Measurements from ENCODE around the gene CCNQ.

Gene CCNQ

GRCh38 chrX:153637121-153638040, 38.4 kb upstream of the CCNQ start:
- DNase-seq, result no peak

- DNase-seq, result no peak
These were observed 37.8 kb upstream of the CCNQ start for GRCh38 chrX:153636716-153637115.

GRCh38 chrX:153635788-153636668, 37.1 kb upstream of the CCNQ start:
- peak; percentile 47 for DNase-seq

- no peak for DNase-seq
These were observed 36.4 kb upstream of the CCNQ start for GRCh38 chrX:153635388-153635787.

- no peak for DNase-seq
These were observed 35.9 kb upstream of the CCNQ start for GRCh38 chrX:153634832-153635231.

GRCh38 chrX:153634236-153634635, 35.3 kb upstream of the CCNQ start:
- DNase-seq, result no peak

- no peak for DNase-seq
These were observed 34.8 kb upstream of the CCNQ start for GRCh38 chrX:153633607-153634180.

GRCh38 chrX:153633048-153633447, 34.1 kb upstream of the CCNQ start:
- DNase-seq, result no peak

- DNase-seq, result no peak
These were observed 33.6 kb upstream of the CCNQ start for GRCh38 chrX:153632595-153632946.

GRCh38 chrX:153631907-153632594, 33.1 kb upstream of the CCNQ start:
- no peak for DNase-seq

GRCh38 chrX:153631346-153631745, 32.4 kb upstream of the CCNQ start:
- no peak for DNase-seq

- DNase-seq, result no peak
These were observed 29.7 kb upstream of the CCNQ start for GRCh38 chrX:153628665-153629064.

GRCh38 chrX:153628129-153628528, 29.2 kb upstream of the CCNQ start:
- DNase-seq, result no peak

- no peak for DNase-seq
These were observed 28.8 kb upstream of the CCNQ start for GRCh38 chrX:153627675-153628111.

- no peak for DNase-seq
These were observed 28.1 kb upstream of the CCNQ start for GRCh38 chrX:153626863-153627674.

GRCh38 chrX:153626025-153626633, 27.2 kb upstream of the CCNQ start:
- DNase-seq, result no peak

- DNase-seq, result no peak
These were observed 26.5 kb upstream of the CCNQ start for GRCh38 chrX:153625271-153626024.

- DNase-seq, result no peak
These were observed 25.5 kb upstream of the CCNQ start for GRCh38 chrX:153624196-153625091.

GRCh38 chrX:153623310-153624029, 24.5 kb upstream of the CCNQ start:
- DNase-seq, result no peak
